HL-60/S4 treated with retinoic acid at 250 ng/mL for 4 days and 3 days (cell line): ENCODE data around the gene SMPD3.

ENCODE experiments used
- in situ Hi-C: fragments of 300-500 bp; cut with MboI; formaldehyde crosslinking; loops from 2 replicates; pipeline ENCODE4 v1.7.0; 2022; ENCODE audit warnings: low sequenced_read_pairs

The SMPD3 gene

DNA sequence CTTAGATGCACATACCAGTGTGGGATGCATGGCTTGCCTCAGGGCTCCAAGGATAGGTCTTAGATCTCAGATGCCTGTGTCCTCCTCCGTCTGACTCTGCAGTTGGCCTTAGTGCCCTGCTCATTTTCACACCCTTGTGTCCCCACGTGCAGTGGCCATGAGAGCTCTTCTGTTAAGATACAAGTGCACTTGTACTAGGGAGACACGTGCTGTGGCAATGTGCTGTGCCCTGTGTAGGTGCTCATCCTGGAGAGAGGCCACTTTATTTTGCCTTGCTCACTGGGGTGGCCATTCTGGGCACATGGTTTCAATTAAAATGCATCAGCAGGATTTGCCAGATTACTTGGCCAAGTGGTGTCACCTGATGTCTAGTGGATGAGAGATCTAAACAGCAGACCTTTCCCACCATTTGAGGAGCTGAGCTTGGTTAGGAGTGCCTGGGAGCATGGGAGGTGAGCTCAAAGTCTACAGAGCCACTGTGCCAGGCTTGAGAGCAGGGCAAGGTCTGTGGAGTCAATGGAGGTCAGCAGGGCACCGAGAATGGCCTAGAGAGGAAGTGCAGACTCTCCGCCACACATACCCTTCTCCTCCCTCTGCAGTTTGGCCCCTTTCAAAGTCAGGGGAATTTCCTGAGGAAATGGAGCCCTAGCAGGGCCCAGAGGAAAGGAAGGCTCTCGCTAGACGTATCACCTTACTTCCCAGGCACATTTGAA is 25.2 kb upstream of the SMPD3 start:
- in situ Hi-C loops = no loop called here

GRCh38 chr16:68472581-68472980 is 24.3 kb upstream of the SMPD3 start:
- in situ Hi-C loops = no loop called here

- in situ Hi-C loops = no loop called here
Measured at GRCh38 chr16:68470461-68471150, 22.3 kb upstream of the SMPD3 start.

DNA sequence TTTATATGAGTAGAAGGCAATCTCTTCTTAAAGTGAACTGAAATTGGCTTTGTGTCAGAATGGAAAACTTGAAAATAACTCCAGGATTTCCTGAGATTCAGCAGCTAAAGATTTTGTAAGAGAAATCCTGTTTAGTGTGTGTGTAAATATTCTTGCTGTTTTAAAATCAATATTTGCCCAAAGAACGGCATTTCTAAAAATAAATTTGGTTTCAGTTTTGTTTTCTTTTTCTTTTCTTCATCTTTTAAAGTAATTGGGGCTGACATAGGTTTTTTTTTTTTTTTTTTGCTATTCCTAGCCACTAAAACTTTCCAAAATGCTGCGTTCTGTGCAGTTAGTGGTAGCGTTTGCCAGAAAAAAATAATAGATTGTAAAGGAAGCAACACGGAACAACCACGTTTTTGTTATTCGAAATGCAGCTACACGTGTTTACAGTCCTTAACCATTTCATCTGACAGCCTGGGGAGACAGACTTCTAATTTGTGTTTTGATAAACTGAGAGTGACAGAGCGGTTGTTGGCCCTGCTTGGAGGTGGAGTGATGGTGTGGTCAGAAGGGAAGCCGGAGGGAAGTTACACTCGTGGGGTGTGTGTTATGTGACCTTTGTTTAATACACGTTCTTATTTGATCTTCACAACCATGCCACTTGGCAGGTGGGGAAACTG is 21.6 kb upstream of the SMPD3 start:
- in situ Hi-C loops = no loop called here

DNA sequence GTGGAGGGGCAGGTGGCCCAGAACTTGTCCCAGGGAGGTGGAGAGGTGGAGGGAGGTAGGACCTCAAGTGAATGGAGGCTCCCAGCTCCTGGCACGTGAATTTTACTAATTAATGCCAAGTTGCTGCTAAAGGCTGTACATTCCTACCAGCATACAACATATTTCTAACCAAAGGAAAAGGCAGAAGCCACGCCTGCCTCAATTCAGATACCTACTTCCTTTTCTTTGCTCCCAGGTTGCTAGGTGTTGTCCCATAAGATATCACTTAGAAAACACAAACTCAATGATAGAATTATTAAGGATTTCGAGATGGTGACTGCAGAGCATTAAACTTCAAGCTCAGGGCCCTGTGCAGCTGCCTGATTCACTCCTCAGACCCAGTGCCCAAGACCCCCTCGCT is 20.5 kb upstream of the SMPD3 start:
- in situ Hi-C loops = no loop called here

GRCh38 chr16:68466174-68466573 is 17.9 kb upstream of the SMPD3 start:
- in situ Hi-C loops = no loop called here

GRCh38 chr16:68463904-68464303 is 15.6 kb upstream of the SMPD3 start:
- in situ Hi-C loops = no loop called here

DNA sequence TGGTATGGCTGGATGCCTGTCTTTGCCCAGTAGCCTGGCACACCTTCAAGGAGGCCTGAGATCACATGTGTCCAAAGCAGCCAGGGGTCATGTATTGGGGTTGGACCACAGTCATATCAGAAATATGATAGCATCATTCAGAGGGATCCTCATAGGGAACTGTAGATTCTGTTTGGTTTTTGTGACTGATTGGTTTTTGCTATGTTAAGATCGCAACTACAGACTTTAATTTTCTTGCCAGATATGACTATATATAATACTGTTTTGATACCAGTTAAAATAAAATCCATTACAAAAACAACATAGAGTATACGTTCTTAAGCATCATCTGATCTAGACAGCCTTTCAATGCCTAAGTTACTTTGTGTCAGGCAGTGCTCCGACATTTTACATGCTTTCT is 11.8 kb upstream of the SMPD3 start:
- in situ Hi-C loops = no loop called here

DNA sequence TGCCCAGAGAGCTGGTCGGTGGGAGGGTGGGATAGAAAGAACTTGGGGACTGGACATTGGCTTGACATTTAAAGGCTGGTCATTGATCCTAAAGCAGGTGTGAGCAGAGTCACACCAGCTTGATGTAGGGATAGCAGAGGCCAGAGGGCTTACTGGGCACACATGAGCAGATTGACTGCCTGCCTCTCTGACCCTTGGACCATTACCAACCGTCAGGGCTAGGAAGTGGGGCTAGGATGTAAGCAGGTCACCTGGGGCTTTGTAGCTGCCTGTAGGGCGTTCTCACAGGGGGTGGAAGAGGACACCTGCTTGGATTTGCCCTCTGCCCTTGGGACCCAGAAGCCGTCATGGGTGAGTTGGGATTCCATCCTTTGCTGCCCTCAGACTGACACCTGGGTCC is 11.1 kb upstream of the SMPD3 start:
- in situ Hi-C loops = no loop called here

DNA sequence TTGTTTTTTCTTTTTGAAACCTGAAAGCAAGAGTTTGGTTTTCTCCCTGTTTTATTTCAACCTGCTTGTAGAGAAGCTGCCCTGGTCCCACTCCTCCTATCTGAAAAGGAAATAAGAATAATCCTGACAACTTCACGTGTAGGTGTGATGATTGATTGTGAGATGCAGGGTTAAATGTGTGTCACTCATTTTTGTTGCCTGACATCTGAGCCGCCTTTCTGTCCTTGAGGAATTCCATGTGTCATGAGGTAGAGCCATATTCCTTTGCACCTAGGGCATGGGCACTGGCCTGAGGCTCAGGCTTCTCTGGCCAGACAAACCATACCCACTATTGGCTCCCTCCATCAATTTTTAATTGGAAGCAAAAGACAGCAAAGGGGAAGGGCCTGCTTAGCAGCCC is 10.2 kb upstream of the SMPD3 start:
- in situ Hi-C loops = no loop called here

GRCh38 chr16:68458101-68458500 is 9.8 kb upstream of the SMPD3 start:
- in situ Hi-C loops = no loop called here

DNA sequence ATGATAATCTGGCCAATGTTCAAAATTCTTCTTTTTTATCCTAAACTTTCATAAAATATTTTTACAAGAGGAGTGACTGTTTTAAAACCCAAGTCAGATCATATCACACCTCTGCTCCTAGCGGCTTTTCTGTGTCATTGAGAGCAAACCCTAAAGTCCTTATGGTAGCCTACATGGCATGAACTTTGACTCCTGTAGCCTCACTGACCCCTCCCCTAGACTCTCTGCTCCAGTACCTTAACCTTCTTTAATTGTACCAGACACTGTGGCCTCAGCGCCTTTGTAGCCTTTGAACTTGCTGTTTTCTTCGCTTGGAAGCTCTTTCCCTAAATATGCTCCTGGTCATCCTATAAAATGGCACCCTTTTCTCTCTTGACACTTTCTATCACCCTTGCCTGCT is 7.3 kb upstream of the SMPD3 start:
- in situ Hi-C loops = no loop called here

GRCh38 chr16:68454920-68455435 is 6.7 kb upstream of the SMPD3 start:
- in situ Hi-C loops = no loop called here

- in situ Hi-C loops = no loop called here
Measured at GRCh38 chr16:68453816-68454215, 5.5 kb upstream of the SMPD3 start.

- in situ Hi-C loops = no loop called here
Measured at GRCh38 chr16:68452176-68452575, 3.9 kb upstream of the SMPD3 start.

DNA sequence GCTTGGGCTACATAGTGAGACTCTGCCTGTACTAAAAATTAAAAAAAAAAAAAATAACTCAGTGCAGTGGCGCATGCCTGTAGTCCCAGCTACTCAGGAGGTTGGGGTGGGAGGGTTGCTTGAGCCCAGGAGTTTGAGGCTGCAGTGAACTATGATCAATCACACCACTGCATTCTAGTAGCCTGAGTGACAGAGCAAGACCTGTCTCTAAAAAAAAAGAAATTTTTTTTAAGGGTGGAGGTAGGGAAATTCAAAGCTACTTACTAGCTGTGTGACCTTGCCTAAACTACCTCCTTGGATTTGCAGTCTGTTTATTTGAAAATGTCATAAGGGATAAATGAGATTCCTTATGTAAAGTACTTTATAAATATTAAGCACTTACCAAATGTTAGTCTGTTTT is 3.4 kb upstream of the SMPD3 start:
- in situ Hi-C loops = no loop called here

- in situ Hi-C loops = no loop called here
Measured at GRCh38 chr16:68450741-68451255, 2.5 kb upstream of the SMPD3 start.

GRCh38 chr16:68447653-68448359 is 502 bp downstream of the SMPD3 start:
- in situ Hi-C loops = no loop called here

DNA sequence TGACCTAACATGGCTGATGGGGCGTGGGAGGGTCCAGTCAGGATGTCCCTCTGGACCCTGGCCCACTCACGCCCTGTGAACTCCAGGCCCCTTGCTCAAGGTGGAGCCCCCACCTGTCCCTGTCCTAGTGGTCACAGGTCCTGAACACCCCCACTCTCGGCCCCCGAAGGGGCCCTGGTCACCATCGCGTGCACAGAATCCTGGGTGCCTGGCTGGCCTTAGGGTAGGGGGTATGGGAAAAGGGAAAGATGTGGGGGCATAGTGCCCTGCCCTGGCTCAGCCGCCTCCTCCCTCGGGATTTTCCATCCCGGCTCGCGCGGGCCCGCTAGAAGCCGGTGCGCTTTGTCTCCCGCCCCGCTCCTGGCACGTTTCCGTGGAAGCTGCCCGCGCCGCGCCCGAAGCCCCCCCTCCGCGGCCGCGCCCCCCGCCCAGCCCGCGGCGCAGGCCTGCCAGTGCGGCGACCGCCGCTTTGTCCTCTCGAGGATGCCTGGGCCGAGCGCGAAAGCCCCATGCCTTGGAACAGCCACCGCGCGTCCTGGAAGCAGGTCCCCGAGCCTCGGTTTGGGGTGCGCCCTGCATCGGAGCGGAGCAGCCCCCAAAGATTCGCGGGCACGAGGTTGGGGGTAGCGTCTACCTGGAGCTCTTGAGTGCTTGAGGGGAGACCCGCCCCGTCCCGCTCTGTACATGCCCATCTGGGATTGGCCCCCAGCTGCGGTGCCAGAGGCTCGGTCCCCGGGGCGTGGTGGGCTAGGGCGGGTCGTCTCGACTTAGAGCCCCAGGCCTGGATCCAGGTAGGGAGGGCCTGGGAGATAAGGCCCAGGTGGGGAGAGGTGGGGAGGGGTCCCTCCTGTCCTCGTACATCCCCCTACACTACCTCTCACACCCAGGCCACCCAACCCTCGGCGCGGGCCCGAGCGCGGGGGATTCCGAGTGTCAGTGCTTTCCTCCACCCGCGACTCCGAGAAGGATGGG is 1.3 kb downstream of the SMPD3 start:
- in situ Hi-C loops = no loop called here

GRCh38 chr16:68445458-68445857 is 2.9 kb downstream of the SMPD3 start:
- in situ Hi-C loops = no loop called here
